ENCODE data around the gene RND1.
"Not testable (repeated sequence)": the region's sequence is repeated elsewhere in the genome, so short reads cannot be mapped to it uniquely, and the experiment has no call there.

Gene RND1

GRCh38 chr12:48866052-48866711 is 512 bp upstream of the RND1 start:
- no peak for DNase-seq (ENCODE audit: low read depth)

GRCh38 chr12:48863291-48863690 is 2.4 kb downstream of the RND1 start:
- no peak for DNase-seq (ENCODE audit: low read depth)

- no peak for DNase-seq (ENCODE audit: low read depth)
These were observed 2.9 kb downstream of the RND1 start for GRCh38 chr12:48862760-48863159.

- DNase-seq (ENCODE audit: low read depth): no peak
These were observed 4.6 kb downstream of the RND1 start for GRCh38 chr12:48861111-48861510.

- DNase-seq (ENCODE audit: low read depth): not testable (repeated sequence)
These were observed 5.4 kb downstream of the RND1 start for GRCh38 chr12:48860236-48860635.

GRCh38 chr12:48859607-48860006 is 6.1 kb downstream of the RND1 start:
- no peak for DNase-seq (ENCODE audit: low read depth)

GRCh38 chr12:48858043-48858442 is 7.6 kb downstream of the RND1 start:
- DNase-seq (ENCODE audit: low read depth): no peak

- no peak for DNase-seq (ENCODE audit: low read depth)
These were observed 8.2 kb downstream of the RND1 start for GRCh38 chr12:48857278-48857994.

- DNase-seq (ENCODE audit: low read depth): no peak
These were observed 9.3 kb downstream of the RND1 start for GRCh38 chr12:48856379-48856778.

GRCh38 chr12:48854932-48855331 is 10.7 kb downstream of the RND1 start:
- not testable (repeated sequence) for DNase-seq (ENCODE audit: low read depth)

GRCh38 chr12:48854488-48854887 is 11.2 kb downstream of the RND1 start:
- DNase-seq (ENCODE audit: low read depth): no peak

- peak; percentile 83 for DNase-seq (ENCODE audit: low read depth)
These were observed 12.7 kb downstream of the RND1 start for GRCh38 chr12:48852734-48853688.

- DNase-seq (ENCODE audit: low read depth): peak; percentile 82
These were observed 13.6 kb downstream of the RND1 start, which contains the start of gene DDX23 for GRCh38 chr12:48851883-48852733. Gene DDX23 (minus strand): TSS chr12:48852163. CDS start chr12:48845782, 6,381 bp downstream.

GRCh38 chr12:48842021-48842420 is 23.6 kb downstream of the RND1 start:
- DNase-seq (ENCODE audit: low read depth): not testable (repeated sequence)

GRCh38 chr12:48838048-48838447 is 27.6 kb downstream of the RND1 start:
- no peak for DNase-seq (ENCODE audit: low read depth)

- no peak for DNase-seq (ENCODE audit: low read depth)
These were observed 33.2 kb downstream of the RND1 start for GRCh38 chr12:48832321-48833060.

- no peak for DNase-seq (ENCODE audit: low read depth)
These were observed 34.4 kb downstream of the RND1 start for GRCh38 chr12:48831257-48831656.

- no peak for DNase-seq (ENCODE audit: low read depth)
These were observed 36.7 kb downstream of the RND1 start for GRCh38 chr12:48828841-48829575.

GRCh38 chr12:48828293-48828692 is 37.4 kb downstream of the RND1 start:
- DNase-seq (ENCODE audit: low read depth): no peak

- no peak for DNase-seq (ENCODE audit: low read depth)
These were observed 38.1 kb downstream of the RND1 start for GRCh38 chr12:48827513-48828096.
